Panc1 (cell line): Measurements from ENCODE around the gene RBM24.
A peak's percentile ranks its signal among the peaks of the same experiment; 100 is the strongest.

Experiments used
- POLR2AphosphoS5 ChIP-seq: IDR thresholded peaks from 2 replicates; pipeline ENCODE4 v1.6.1; 2012; ENCODE audit warnings: mild to moderate bottlenecking, low read depth, low read length, moderate library complexity
- SIN3A ChIP-seq: IDR thresholded peaks from 2 replicates; pipeline ENCODE4 v1.6.1; 2012; ENCODE audit warnings: low read depth, mild to moderate bottlenecking, low read length, moderate library complexity, borderline replicate concordance; ENCODE audit not compliant: insufficient read depth
- TCF7L2 ChIP-seq: IDR thresholded peaks from 2 replicates; pipeline ENCODE4 v1.6.1; 2011; ENCODE audit warnings: mild to moderate bottlenecking, low read depth, low read length, inconsistent platforms
- TF ChIP-seq, protein P1 (sequence below): fragments of 450-650 bp; IDR thresholded peaks from 2 replicates; pipeline ENCODE4 v1.5.1; 2017; ENCODE audit warnings: mild to moderate bottlenecking
- TF ChIP-seq, protein P2 (sequence below), 2 experiments: IDR thresholded peaks; 2 replicates each; pipeline ENCODE4 v1.6.1; 2011 to 2012; ENCODE audit warnings: low read depth in 2 of 2, control low read depth in 1 of 2, low read length in 1 of 2, mild to moderate bottlenecking in 1 of 2, moderate library complexity in 1 of 2; ENCODE audit not compliant: insufficient read depth in 1 of 2

DNA sequence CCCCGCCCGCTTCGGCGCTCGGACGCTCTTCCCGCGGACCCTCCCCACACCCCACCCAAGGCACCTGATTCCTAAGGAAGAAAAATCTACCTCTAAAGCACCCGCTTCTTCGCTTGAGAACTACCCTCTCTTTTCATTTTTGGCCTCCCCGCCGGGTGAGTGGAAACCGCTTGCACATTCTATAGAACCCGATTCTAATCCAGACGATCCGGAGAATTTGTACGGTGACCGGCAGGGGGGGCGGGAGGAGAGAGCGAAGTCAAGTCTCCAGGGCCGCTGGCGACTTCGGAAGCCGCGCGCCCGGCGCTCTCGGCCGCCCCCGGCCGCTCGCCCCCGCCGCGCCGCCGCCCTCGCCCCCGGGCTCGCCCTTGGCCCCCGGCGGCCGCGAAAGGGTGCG, at the start of gene RBM24:
- TF ChIP-seq POLR2AphosphoS5 (no peak), TCF7L2 (no peak), SIN3A (no peak)
- TF ChIP-seq, protein P1, sequence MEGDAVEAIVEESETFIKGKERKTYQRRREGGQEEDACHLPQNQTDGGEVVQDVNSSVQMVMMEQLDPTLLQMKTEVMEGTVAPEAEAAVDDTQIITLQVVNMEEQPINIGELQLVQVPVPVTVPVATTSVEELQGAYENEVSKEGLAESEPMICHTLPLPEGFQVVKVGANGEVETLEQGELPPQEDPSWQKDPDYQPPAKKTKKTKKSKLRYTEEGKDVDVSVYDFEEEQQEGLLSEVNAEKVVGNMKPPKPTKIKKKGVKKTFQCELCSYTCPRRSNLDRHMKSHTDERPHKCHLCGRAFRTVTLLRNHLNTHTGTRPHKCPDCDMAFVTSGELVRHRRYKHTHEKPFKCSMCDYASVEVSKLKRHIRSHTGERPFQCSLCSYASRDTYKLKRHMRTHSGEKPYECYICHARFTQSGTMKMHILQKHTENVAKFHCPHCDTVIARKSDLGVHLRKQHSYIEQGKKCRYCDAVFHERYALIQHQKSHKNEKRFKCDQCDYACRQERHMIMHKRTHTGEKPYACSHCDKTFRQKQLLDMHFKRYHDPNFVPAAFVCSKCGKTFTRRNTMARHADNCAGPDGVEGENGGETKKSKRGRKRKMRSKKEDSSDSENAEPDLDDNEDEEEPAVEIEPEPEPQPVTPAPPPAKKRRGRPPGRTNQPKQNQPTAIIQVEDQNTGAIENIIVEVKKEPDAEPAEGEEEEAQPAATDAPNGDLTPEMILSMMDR, result peak; percentile 68
- TF ChIP-seq, protein P2, sequence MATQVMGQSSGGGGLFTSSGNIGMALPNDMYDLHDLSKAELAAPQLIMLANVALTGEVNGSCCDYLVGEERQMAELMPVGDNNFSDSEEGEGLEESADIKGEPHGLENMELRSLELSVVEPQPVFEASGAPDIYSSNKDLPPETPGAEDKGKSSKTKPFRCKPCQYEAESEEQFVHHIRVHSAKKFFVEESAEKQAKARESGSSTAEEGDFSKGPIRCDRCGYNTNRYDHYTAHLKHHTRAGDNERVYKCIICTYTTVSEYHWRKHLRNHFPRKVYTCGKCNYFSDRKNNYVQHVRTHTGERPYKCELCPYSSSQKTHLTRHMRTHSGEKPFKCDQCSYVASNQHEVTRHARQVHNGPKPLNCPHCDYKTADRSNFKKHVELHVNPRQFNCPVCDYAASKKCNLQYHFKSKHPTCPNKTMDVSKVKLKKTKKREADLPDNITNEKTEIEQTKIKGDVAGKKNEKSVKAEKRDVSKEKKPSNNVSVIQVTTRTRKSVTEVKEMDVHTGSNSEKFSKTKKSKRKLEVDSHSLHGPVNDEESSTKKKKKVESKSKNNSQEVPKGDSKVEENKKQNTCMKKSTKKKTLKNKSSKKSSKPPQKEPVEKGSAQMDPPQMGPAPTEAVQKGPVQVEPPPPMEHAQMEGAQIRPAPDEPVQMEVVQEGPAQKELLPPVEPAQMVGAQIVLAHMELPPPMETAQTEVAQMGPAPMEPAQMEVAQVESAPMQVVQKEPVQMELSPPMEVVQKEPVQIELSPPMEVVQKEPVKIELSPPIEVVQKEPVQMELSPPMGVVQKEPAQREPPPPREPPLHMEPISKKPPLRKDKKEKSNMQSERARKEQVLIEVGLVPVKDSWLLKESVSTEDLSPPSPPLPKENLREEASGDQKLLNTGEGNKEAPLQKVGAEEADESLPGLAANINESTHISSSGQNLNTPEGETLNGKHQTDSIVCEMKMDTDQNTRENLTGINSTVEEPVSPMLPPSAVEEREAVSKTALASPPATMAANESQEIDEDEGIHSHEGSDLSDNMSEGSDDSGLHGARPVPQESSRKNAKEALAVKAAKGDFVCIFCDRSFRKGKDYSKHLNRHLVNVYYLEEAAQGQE (IDR thresholded peaks at IDR 0.05; ENCODE audit: insufficient read depth in 1 of 2, low read depth in 2 of 2, low read length in 1 of 2), result no peak
